Psoas muscle (tissue), 8 donors: ENCODE data around the gene HIRA. TPM values are rescaled to one million over a fixed set of nuclear protein-coding genes. Genes with fewer than 3 reads are reported as not detected.
"Not testable (repeated sequence)": the region's sequence is repeated elsewhere in the genome, so short reads cannot be mapped to it uniquely, and the experiment has no call there.

Experiments
- ATAC-seq, 4 donors: fragments of 200-7000 bp; cut with Tn5 transposase; one replicate each; pipeline ENCODE4 v1.9.1; 2020; ENCODE audit warnings: moderate library complexity in 3 of 4, mild to moderate bottlenecking in 2 of 4
- DNase-seq, 2 donors: peaks; one replicate each; pipeline ENCODE4 v3.0.0-alpha.2; 2020
- H3K27ac ChIP-seq: fragments of 200-600 bp; one replicate; pipeline ENCODE4 v1.8.0; 2022
- H3K27me3 ChIP-seq, 3 donors: fragments of 200-600 bp in 1 of 3; one replicate each; pipeline versions ENCODE4 v1.6.1 to v1.8.0; 2013 to 2022; ENCODE audit warnings: low read length in 2 of 3, mild to moderate bottlenecking in 2 of 3, moderate library complexity in 1 of 3; ENCODE audit not compliant: insufficient read depth in 3 of 3
- H3K36me3 ChIP-seq, 2 donors: fragments of 200-600 bp in 1 of 2; one replicate each; pipeline versions ENCODE4 v1.6.1 to v1.8.0; 2013 to 2022; ENCODE audit warnings: low read depth in 1 of 2, mild to moderate bottlenecking in 1 of 2, moderate library complexity in 1 of 2; ENCODE audit not compliant: insufficient read depth in 1 of 2
- H3K4me1 ChIP-seq: fragments of 200-600 bp; one replicate; pipeline ENCODE4 v1.8.0; 2022
- H3K4me3 ChIP-seq: fragments of 200-600 bp; one replicate; pipeline ENCODE4 v1.8.0; 2022; ENCODE audit warnings: mild to moderate bottlenecking
- H3K9me3 ChIP-seq: fragments of 200-600 bp; one replicate; pipeline ENCODE4 v1.8.0; 2022
- CTCF ChIP-seq: fragments of 200-600 bp; IDR thresholded peaks from one replicate; pipeline ENCODE4 v1.8.0; 2022; ENCODE audit warnings: antibody characterized with exemption
- WGBS, 3 donors: extraction: QIAGEN DNeasy Blood & Tissue Kit; methylation state at CpG; one replicate each; pipeline versions ENCODE4 v1.1.6 to v1.1.7; 2013; 5-methylcytosine and 5-hydroxymethylcytosine counted together
- intact Hi-C, 2 donors: fragments of 100-400 bp; cut with DNase I; formaldehyde crosslinking; loops; one replicate each; pipeline versions ENCODE4 v1.11.0 to v1.14.2; 2022
- polyA plus RNA-seq, 3 donors: library from polyadenylated mRNA; stranded (reverse); fragments of 200-250 nt; gene quantifications; one replicate each; pipeline ENCODE4 v1.2.3, GENCODE V29; 2013
- total RNA-seq, 4 donors: library from RNA; stranded (reverse); fragmentation: NEBNext Ultra II Directional in 2 of 4; extraction: Animal tissue kit (Norgen Biotek cat#: 25700) in 2 of 4; gene quantifications; one replicate each; pipeline versions ENCODE4 v1.2.1 to v1.2.4, GENCODE V29; 2021 to 2023
- donor health status: healthy with polysubstance abuse.
- donor health status: DM: no; HTN: no; CAD: no; lungs with moderate emphysema.
- donor health status: Bipolar disorder and iron deficiency.
- donor health status: healthy.
- donor health status: DM: yes; HTN: yes; CAD: no.
- donor health status: DM: no; HTN: no; CAD: no.
- donor health status: DM: no; HTN: no; CAD: no.
- donor health status: DM: yes; HTN: yes; CAD: no.

Gene HIRA
- total and polyA plus RNA-seq, 7 donors, result 12.3 to 32.7 (median 17.2) TPM

- Histone ChIP-seq H3K9me3 (peaks cover 16% of the 10 kb centered on the region), H3K4me3 (no peak overlapping the region), H3K27ac (no peak overlapping the region), H3K27me3 (no peaks in the 10 kb centered on the region), H3K36me3 (no peaks in the 10 kb centered on the region), H3K4me1 (no peaks in the 10 kb centered on the region)
- ATAC-seq (no peak), DNase-seq (no peak)
- intact Hi-C loops, result no loop called here
- no peak for TF ChIP-seq CTCF
These were observed 112.3 kb downstream of the HIRA start for GRCh38 chr22:19319281-19319680.

GRCh38 chr22:19317865-19318264 is 113.7 kb downstream of the HIRA start:
- Histone ChIP-seq H3K27me3 (no peaks in the 10 kb centered on the region), H3K36me3 (no peaks in the 10 kb centered on the region), H3K27ac (no peak overlapping the region), H3K9me3 (peaks cover 16% of the 10 kb centered on the region), H3K4me1 (no peaks in the 10 kb centered on the region), H3K4me3 (no peak overlapping the region)
- DNase-seq (no peak), ATAC-seq (no peak)
- TF ChIP-seq CTCF, result no peak
- intact Hi-C loops, result no loop called here

GRCh38 chr22:19307872-19308271 is 123.7 kb downstream of the HIRA start:
- intact Hi-C loops, result loop anchor here in 1 of 2 donors (10.0 kb wide), 1 partner anchor 57 kb away; no protein-coding TSS in a partner anchor
- 62 to 78% (median 66%) methylated on average over 2 of the region's 2 CpGs for WGBS, 3 donors
- no peak for DNase-seq
- Histone ChIP-seq H3K27me3 (no peaks in the 10 kb centered on the region), H3K36me3 (no peaks in the 10 kb centered on the region), H3K9me3 (no peaks in the 10 kb centered on the region), H3K27ac (no peak overlapping the region), H3K4me1 (no peaks in the 10 kb centered on the region), H3K4me3 (no peak overlapping the region)
- no peak for TF ChIP-seq CTCF
- no peak for ATAC-seq

- not testable (repeated sequence) for H3K4me3 ChIP-seq, DNase-seq, H3K36me3 ChIP-seq, H3K27me3 ChIP-seq, H3K4me1 ChIP-seq, H3K27ac ChIP-seq, H3K9me3 ChIP-seq, ATAC-seq
- intact Hi-C loops, result loop anchor here in 1 of 2 donors (10.0 kb wide), 1 partner anchor 58 kb away; no protein-coding TSS in a partner anchor
- 92 to 93% (median 92%) methylated on average over 6 of the region's 6 CpGs for WGBS, 3 donors
These were observed 125.0 kb downstream of the HIRA start for GRCh38 chr22:19306535-19306934.

- no peak overlapping the region for H3K27ac ChIP-seq
- TF ChIP-seq CTCF, result no peak
- 96 to 97% (median 96%) methylated on average over 5 of the region's 5 CpGs for WGBS, 3 donors
- ATAC-seq (no peak), DNase-seq (no peak)
- H3K9me3 ChIP-seq, result no peaks in the 10 kb centered on the region
- H3K4me1 ChIP-seq, result no peaks in the 10 kb centered on the region
- intact Hi-C loops, result loop anchor here (5.0 to 10.0 kb wide), 2 partner anchors 60 to 328 kb away; no protein-coding TSS in a partner anchor
- H3K4me3 ChIP-seq, result no peak overlapping the region
- H3K36me3 ChIP-seq, result no peaks in the 10 kb centered on the region
- H3K27me3 ChIP-seq, result no peaks in the 10 kb centered on the region
These were observed 127.0 kb downstream of the HIRA start for GRCh38 chr22:19304547-19304946.
